ENCODE measurements around the gene PCLO.

Gene PCLO

GRCh38 chr7:83055197-83055596 is 107.5 kb downstream of the PCLO start:
- H3K4ac ChIP-seq (ENCODE audit: low read depth, low read length): no peak overlapping the region
- no peaks in the 10 kb centered on the region for H3K4me1 ChIP-seq (ENCODE audit: control insufficient read depth, low read depth, low read length)
- H3K36me3 ChIP-seq (ENCODE audit: control insufficient read depth, insufficient read depth, low read length): no peaks in the 10 kb centered on the region
- no peak overlapping the region for H2AK5ac ChIP-seq (ENCODE audit: low read length)
- no peak overlapping the region for H3K4me2 ChIP-seq (ENCODE audit: low read length)
- no peak overlapping the region for H4K5ac ChIP-seq (ENCODE audit: low read length)
- no peak overlapping the region for H3K27ac ChIP-seq (ENCODE audit: low read depth, low read length)
- no peak for DNase-seq
- no peaks in the 10 kb centered on the region for H3K27me3 ChIP-seq (ENCODE audit: insufficient read depth, low read length, poor library complexity)
- no peak overlapping the region for H4K8ac ChIP-seq (ENCODE audit: low read depth, low read length)
- H2BK5ac ChIP-seq (ENCODE audit: low read length): no peak overlapping the region
- no peak overlapping the region for H3K4me3 ChIP-seq (ENCODE audit: low read length)
- no peaks in the 10 kb centered on the region for H3K79me1 ChIP-seq (ENCODE audit: low read length)
- H3K79me2 ChIP-seq (ENCODE audit: control insufficient read depth, insufficient read depth, low read length): no peaks in the 10 kb centered on the region
- no peak overlapping the region for H2BK15ac ChIP-seq (replicated peaks; ENCODE audit: low read depth)
- H3K18ac ChIP-seq (ENCODE audit: low read length): no peak overlapping the region
- H3K23ac ChIP-seq (ENCODE audit: low read length): no peak overlapping the region
- H3K9ac ChIP-seq (ENCODE audit: low read length): no peak overlapping the region
- H2BK120ac ChIP-seq (ENCODE audit: low read depth, low read length): no peak overlapping the region
- no CpG with 5 or more reads among the region's 2 CpGs for WGBS (ENCODE audit: extremely low coverage, insufficient coverage, low lambda C conversion rate)
- H3K56ac ChIP-seq (ENCODE audit: low read length): no peak overlapping the region

GRCh38 chr7:83054472-83054871 is 108.2 kb downstream of the PCLO start:
- H3K4me2 ChIP-seq (ENCODE audit: low read length): no peak overlapping the region
- H3K4ac ChIP-seq (ENCODE audit: low read depth, low read length): no peak overlapping the region
- no peak overlapping the region for H2BK5ac ChIP-seq (ENCODE audit: low read length)
- H3K18ac ChIP-seq (ENCODE audit: low read length): no peak overlapping the region
- no peak overlapping the region for H2BK120ac ChIP-seq (ENCODE audit: low read depth, low read length)
- H3K4me1 ChIP-seq (ENCODE audit: control insufficient read depth, low read depth, low read length): no peaks in the 10 kb centered on the region
- no peak overlapping the region for H4K5ac ChIP-seq (ENCODE audit: low read length)
- no peaks in the 10 kb centered on the region for H3K36me3 ChIP-seq (ENCODE audit: control insufficient read depth, insufficient read depth, low read length)
- no peak for DNase-seq
- no peaks in the 10 kb centered on the region for H3K79me2 ChIP-seq (ENCODE audit: control insufficient read depth, insufficient read depth, low read length)
- no peak overlapping the region for H3K56ac ChIP-seq (ENCODE audit: low read length)
- no CpG with 5 or more reads among the region's 1 CpG for WGBS (ENCODE audit: extremely low coverage, insufficient coverage, low lambda C conversion rate)
- no peak overlapping the region for H3K23ac ChIP-seq (ENCODE audit: low read length)
- no peak overlapping the region for H3K9ac ChIP-seq (ENCODE audit: low read length)
- no peaks in the 10 kb centered on the region for H3K79me1 ChIP-seq (ENCODE audit: low read length)
- no peak overlapping the region for H2AK5ac ChIP-seq (ENCODE audit: low read length)
- H3K27ac ChIP-seq (ENCODE audit: low read depth, low read length): no peak overlapping the region
- H3K27me3 ChIP-seq (ENCODE audit: insufficient read depth, low read length, poor library complexity): no peaks in the 10 kb centered on the region
- no peak overlapping the region for H2BK15ac ChIP-seq (replicated peaks; ENCODE audit: low read depth)
- H4K8ac ChIP-seq (ENCODE audit: low read depth, low read length): no peak overlapping the region
- no peak overlapping the region for H3K4me3 ChIP-seq (ENCODE audit: low read length)

DNA sequence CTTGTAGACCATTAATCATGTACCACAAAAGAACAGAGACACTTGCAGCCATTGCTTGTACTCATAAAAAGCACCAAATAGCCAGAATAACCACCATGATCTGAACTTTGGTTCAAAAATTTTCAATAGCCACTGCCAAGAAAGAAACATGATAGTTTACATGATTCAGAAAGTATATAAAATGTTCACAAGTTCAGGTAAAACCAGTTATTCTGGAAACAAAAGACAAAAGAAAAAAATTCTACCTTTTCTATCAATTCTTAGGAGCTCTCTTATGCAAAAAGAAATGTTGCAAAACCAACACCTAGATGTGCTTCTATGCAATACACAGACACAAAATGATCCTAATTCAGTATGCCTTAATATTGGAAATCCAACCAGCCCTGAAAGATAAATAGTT is 108.7 kb downstream of the PCLO start:
- Histone ChIP-seq H3K79me1 (ENCODE audit: low read length) (no peaks in the 10 kb centered on the region), H2BK5ac (ENCODE audit: low read length) (no peak overlapping the region), H2AK5ac (ENCODE audit: low read length) (no peak overlapping the region), H3K56ac (ENCODE audit: low read length) (no peak overlapping the region), H3K36me3 (ENCODE audit: control insufficient read depth, insufficient read depth, low read length) (no peaks in the 10 kb centered on the region), H2BK120ac (ENCODE audit: low read depth, low read length) (no peak overlapping the region), H3K4me1 (ENCODE audit: control insufficient read depth, low read depth, low read length) (peaks cover 2% of the 10 kb centered on the region), H3K4me2 (ENCODE audit: low read length) (no peak overlapping the region), H4K5ac (ENCODE audit: low read length) (no peak overlapping the region), H3K27me3 (ENCODE audit: insufficient read depth, low read length, poor library complexity) (no peaks in the 10 kb centered on the region), H3K4ac (ENCODE audit: low read depth, low read length) (no peak overlapping the region), H3K4me3 (ENCODE audit: low read length) (no peak overlapping the region), H3K79me2 (ENCODE audit: control insufficient read depth, insufficient read depth, low read length) (no peaks in the 10 kb centered on the region), H3K18ac (ENCODE audit: low read length) (no peak overlapping the region), H3K23ac (ENCODE audit: low read length) (no peak overlapping the region), H4K8ac (ENCODE audit: low read depth, low read length) (no peak overlapping the region), H3K9ac (ENCODE audit: low read length) (no peak overlapping the region), H2BK15ac (replicated peaks; ENCODE audit: low read depth) (no peak overlapping the region), H3K27ac (ENCODE audit: low read depth, low read length) (no peak overlapping the region)
- no peak for DNase-seq

GRCh38 chr7:83040484-83040883 is 122.2 kb downstream of the PCLO start:
- Histone ChIP-seq H3K23ac (ENCODE audit: low read length) (no peak overlapping the region), H3K9ac (ENCODE audit: low read length) (no peak overlapping the region), H3K4ac (ENCODE audit: low read depth, low read length) (no peak overlapping the region), H2AK5ac (ENCODE audit: low read length) (no peak overlapping the region), H3K56ac (ENCODE audit: low read length) (no peak overlapping the region), H2BK5ac (ENCODE audit: low read length) (no peak overlapping the region), H3K79me1 (ENCODE audit: low read length) (no peaks in the 10 kb centered on the region), H4K5ac (ENCODE audit: low read length) (no peak overlapping the region), H4K8ac (ENCODE audit: low read depth, low read length) (no peak overlapping the region), H3K4me3 (ENCODE audit: low read length) (no peak overlapping the region), H2BK120ac (ENCODE audit: low read depth, low read length) (no peak overlapping the region), H3K18ac (ENCODE audit: low read length) (no peak overlapping the region), H3K4me2 (ENCODE audit: low read length) (no peak overlapping the region), H3K27me3 (ENCODE audit: insufficient read depth, low read length, poor library complexity) (no peaks in the 10 kb centered on the region), H3K4me1 (ENCODE audit: control insufficient read depth, low read depth, low read length) (no peaks in the 10 kb centered on the region), H3K79me2 (ENCODE audit: control insufficient read depth, insufficient read depth, low read length) (no peaks in the 10 kb centered on the region), H3K27ac (ENCODE audit: low read depth, low read length) (no peak overlapping the region), H2BK15ac (replicated peaks; ENCODE audit: low read depth) (no peak overlapping the region), H3K36me3 (ENCODE audit: control insufficient read depth, insufficient read depth, low read length) (no peaks in the 10 kb centered on the region)
- no CpG with 5 or more reads among the region's 3 CpGs for WGBS (ENCODE audit: extremely low coverage, insufficient coverage, low lambda C conversion rate)
- DNase-seq: peak; percentile 12

- H4K8ac ChIP-seq (ENCODE audit: low read depth, low read length): no peak overlapping the region
- H3K4me1 ChIP-seq (ENCODE audit: control insufficient read depth, low read depth, low read length): no peaks in the 10 kb centered on the region
- H2BK120ac ChIP-seq (ENCODE audit: low read depth, low read length): no peak overlapping the region
- H3K4me3 ChIP-seq (ENCODE audit: low read length): no peak overlapping the region
- H2BK5ac ChIP-seq (ENCODE audit: low read length): no peak overlapping the region
- no peak overlapping the region for H3K4me2 ChIP-seq (ENCODE audit: low read length)
- H3K56ac ChIP-seq (ENCODE audit: low read length): no peak overlapping the region
- no peak overlapping the region for H2BK15ac ChIP-seq (replicated peaks; ENCODE audit: low read depth)
- H3K36me3 ChIP-seq (ENCODE audit: control insufficient read depth, insufficient read depth, low read length): no peaks in the 10 kb centered on the region
- WGBS (ENCODE audit: extremely low coverage, insufficient coverage, low lambda C conversion rate): no CpG with 5 or more reads among the region's 1 CpG
- H3K4ac ChIP-seq (ENCODE audit: low read depth, low read length): no peak overlapping the region
- H3K18ac ChIP-seq (ENCODE audit: low read length): no peak overlapping the region
- H2AK5ac ChIP-seq (ENCODE audit: low read length): no peak overlapping the region
- no peaks in the 10 kb centered on the region for H3K27me3 ChIP-seq (ENCODE audit: insufficient read depth, low read length, poor library complexity)
- no peak overlapping the region for H3K9ac ChIP-seq (ENCODE audit: low read length)
- H3K79me1 ChIP-seq (ENCODE audit: low read length): no peaks in the 10 kb centered on the region
- no peak for DNase-seq
- H4K5ac ChIP-seq (ENCODE audit: low read length): no peak overlapping the region
- no peak overlapping the region for H3K27ac ChIP-seq (ENCODE audit: low read depth, low read length)
- no peak overlapping the region for H3K23ac ChIP-seq (ENCODE audit: low read length)
- H3K79me2 ChIP-seq (ENCODE audit: control insufficient read depth, insufficient read depth, low read length): no peaks in the 10 kb centered on the region
These were observed 123.9 kb downstream of the PCLO start for GRCh38 chr7:83038787-83039186.

DNA sequence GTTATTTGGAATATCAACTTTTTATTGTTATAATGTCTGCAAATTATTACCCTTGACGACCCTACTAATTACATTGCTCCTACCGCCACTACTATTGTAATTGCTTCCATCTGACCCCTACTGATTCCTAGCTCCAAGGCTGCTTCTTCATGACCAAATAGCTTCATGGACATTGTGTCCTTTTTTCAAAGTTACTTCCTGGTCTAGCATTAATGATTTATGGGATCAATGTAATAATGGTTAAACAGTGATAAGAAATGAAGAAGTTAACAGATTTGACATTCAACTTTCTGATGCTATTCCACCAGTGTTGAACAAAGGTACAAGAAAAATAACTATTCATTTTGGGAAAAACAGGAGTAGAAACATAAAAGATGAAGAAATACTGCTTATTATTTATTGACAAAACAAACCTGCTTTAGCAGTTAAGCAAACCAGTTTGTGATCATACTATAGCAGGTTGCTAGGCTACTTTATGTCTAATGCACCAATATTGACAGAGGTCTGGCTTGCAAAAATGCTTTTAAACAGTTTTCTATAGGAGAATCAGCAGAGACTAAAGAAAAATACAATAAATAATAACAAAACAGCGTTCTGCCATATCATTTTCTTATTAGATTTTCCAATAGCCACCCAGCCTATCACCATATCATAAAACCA is 125.8 kb downstream of the PCLO start:
- H3K4me2 ChIP-seq (ENCODE audit: low read length): no peak overlapping the region
- H3K9ac ChIP-seq (ENCODE audit: low read length): no peak overlapping the region
- H3K4ac ChIP-seq (ENCODE audit: low read depth, low read length): no peak overlapping the region
- no peak overlapping the region for H3K27ac ChIP-seq (ENCODE audit: low read depth, low read length)
- no peak overlapping the region for H2BK5ac ChIP-seq (ENCODE audit: low read length)
- WGBS (ENCODE audit: extremely low coverage, insufficient coverage, low lambda C conversion rate): no CpG with 5 or more reads among the region's 3 CpGs
- no peak overlapping the region for H2BK120ac ChIP-seq (ENCODE audit: low read depth, low read length)
- no peaks in the 10 kb centered on the region for H3K4me1 ChIP-seq (ENCODE audit: control insufficient read depth, low read depth, low read length)
- H2BK15ac ChIP-seq (replicated peaks; ENCODE audit: low read depth): no peak overlapping the region
- no peak overlapping the region for H4K5ac ChIP-seq (ENCODE audit: low read length)
- no peak overlapping the region for H2AK5ac ChIP-seq (ENCODE audit: low read length)
- no peak overlapping the region for H4K8ac ChIP-seq (ENCODE audit: low read depth, low read length)
- H3K79me1 ChIP-seq (ENCODE audit: low read length): no peaks in the 10 kb centered on the region
- DNase-seq: no peak
- H3K4me3 ChIP-seq (ENCODE audit: low read length): no peak overlapping the region
- H3K36me3 ChIP-seq (ENCODE audit: control insufficient read depth, insufficient read depth, low read length): no peaks in the 10 kb centered on the region
- no peak overlapping the region for H3K23ac ChIP-seq (ENCODE audit: low read length)
- H3K79me2 ChIP-seq (ENCODE audit: control insufficient read depth, insufficient read depth, low read length): no peaks in the 10 kb centered on the region
- no peak overlapping the region for H3K56ac ChIP-seq (ENCODE audit: low read length)
- H3K18ac ChIP-seq (ENCODE audit: low read length): no peak overlapping the region
- no peaks in the 10 kb centered on the region for H3K27me3 ChIP-seq (ENCODE audit: insufficient read depth, low read length, poor library complexity)

Measured in mesendoderm (in vitro differentiated cells).